HepG2 (cell line): ENCODE results near the gene ACAP1. TPM values are rescaled to one million over a fixed set of nuclear protein-coding genes. Genes with fewer than 3 reads are reported as not detected.

ENCODE experiments used
- ATAD3A ChIP-seq: sonication (generic); formaldehyde crosslinking; IDR thresholded peaks from 2 replicates; pipeline ENCODE4 v1.4.0; 2020; ENCODE audit warnings: missing genetic modification reagents
- BHLHE40 ChIP-seq: IDR thresholded peaks from 2 replicates; pipeline ENCODE4 v1.6.1; 2011; ENCODE audit warnings: low read length, improper control_type of control experiment
- ERF ChIP-seq: IDR thresholded peaks from 2 replicates; pipeline ENCODE4 v1.6.1; 2018; ENCODE audit warnings: missing biosample characterization, missing genetic modification reagents
- HMGXB4 ChIP-seq, 2 experiments: sonication (generic) in 1 of 2; formaldehyde crosslinking in 1 of 2; IDR thresholded peaks; 2 replicates each; pipeline versions ENCODE4 v1.4.0 to v1.6.1; 2018 to 2020; ENCODE audit warnings: missing genetic modification reagents in 2 of 2, borderline replicate concordance in 1 of 2, low read depth in 1 of 2, mild to moderate bottlenecking in 1 of 2, missing biosample characterization in 1 of 2
- HNF4G ChIP-seq, 2 experiments: sonication (generic) in 1 of 2; formaldehyde crosslinking in 1 of 2; IDR thresholded peaks; 2 replicates each; pipeline versions ENCODE4 v1.4.0 to v1.6.1; 2011 to 2020; ENCODE audit warnings: borderline replicate concordance in 2 of 2, low read depth in 2 of 2, mild to moderate bottlenecking in 2 of 2, low read length in 1 of 2, missing genetic modification reagents in 1 of 2, moderate library complexity in 1 of 2
- MTERF4 ChIP-seq: sonication (generic); formaldehyde crosslinking; IDR thresholded peaks from 2 replicates; pipeline ENCODE4 v1.8.0; 2023; ENCODE audit warnings: mild to moderate bottlenecking, missing genetic modification reagents
- ZNF589 ChIP-seq: sonication (generic); formaldehyde crosslinking; conservative IDR thresholded peaks from 2 replicates; pipeline ENCODE4 v1.8.0; 2022; ENCODE audit warnings: mild to moderate bottlenecking, moderate library complexity, missing genetic modification reagents
- ZNF776 ChIP-seq: sonication (generic); formaldehyde crosslinking; IDR thresholded peaks from 2 replicates; pipeline ENCODE4 v1.4.0; 2020; ENCODE audit warnings: mild to moderate bottlenecking, missing genetic modification reagents
- polyA plus RNA-seq, 8 experiments: library from polyadenylated mRNA; depleted of rRNA in 3 of 8; stranded (reverse) in 7 of 8; unstranded in 1 of 8; fragments of >200 nt; fragmentation: Illumina TruSeq in 4 of 8; extraction: Trizol in 4 of 8; gene quantifications; 2 replicates each; pipeline versions ENCODE4 v1.2.1 to v1.2.3, GENCODE V29; 2011 to 2016; ENCODE audit warnings: low read depth in 4 of 8, missing spikeins in 1 of 8, mixed read lengths in 1 of 8; ENCODE audit not compliant: insufficient read depth in 1 of 8
- total RNA-seq, 5 experiments: library from RNA; depleted of rRNA; stranded (reverse); fragments of >200 nt; fragmentation: Illumina TruSeq; extraction: Trizol; gene quantifications; 2 replicates each; pipeline ENCODE4 v1.2.3, GENCODE V29; 2016; ENCODE audit warnings: low read depth in 1 of 5
- TF ChIP-seq, protein P1 (sequence below): sonication (generic); formaldehyde crosslinking; IDR thresholded peaks from 2 replicates; pipeline ENCODE4 v1.5.1; 2020; ENCODE audit warnings: mild to moderate bottlenecking, missing genetic modification reagents, moderate library complexity

Gene ACAP1
- total and polyA plus RNA-seq, 2 of the 13 experiments (the other 11 are each of a cell fraction or from before 2014, with no cell fraction given) = 1.3 to 2.5 TPM

- TF ChIP-seq, protein P1, sequence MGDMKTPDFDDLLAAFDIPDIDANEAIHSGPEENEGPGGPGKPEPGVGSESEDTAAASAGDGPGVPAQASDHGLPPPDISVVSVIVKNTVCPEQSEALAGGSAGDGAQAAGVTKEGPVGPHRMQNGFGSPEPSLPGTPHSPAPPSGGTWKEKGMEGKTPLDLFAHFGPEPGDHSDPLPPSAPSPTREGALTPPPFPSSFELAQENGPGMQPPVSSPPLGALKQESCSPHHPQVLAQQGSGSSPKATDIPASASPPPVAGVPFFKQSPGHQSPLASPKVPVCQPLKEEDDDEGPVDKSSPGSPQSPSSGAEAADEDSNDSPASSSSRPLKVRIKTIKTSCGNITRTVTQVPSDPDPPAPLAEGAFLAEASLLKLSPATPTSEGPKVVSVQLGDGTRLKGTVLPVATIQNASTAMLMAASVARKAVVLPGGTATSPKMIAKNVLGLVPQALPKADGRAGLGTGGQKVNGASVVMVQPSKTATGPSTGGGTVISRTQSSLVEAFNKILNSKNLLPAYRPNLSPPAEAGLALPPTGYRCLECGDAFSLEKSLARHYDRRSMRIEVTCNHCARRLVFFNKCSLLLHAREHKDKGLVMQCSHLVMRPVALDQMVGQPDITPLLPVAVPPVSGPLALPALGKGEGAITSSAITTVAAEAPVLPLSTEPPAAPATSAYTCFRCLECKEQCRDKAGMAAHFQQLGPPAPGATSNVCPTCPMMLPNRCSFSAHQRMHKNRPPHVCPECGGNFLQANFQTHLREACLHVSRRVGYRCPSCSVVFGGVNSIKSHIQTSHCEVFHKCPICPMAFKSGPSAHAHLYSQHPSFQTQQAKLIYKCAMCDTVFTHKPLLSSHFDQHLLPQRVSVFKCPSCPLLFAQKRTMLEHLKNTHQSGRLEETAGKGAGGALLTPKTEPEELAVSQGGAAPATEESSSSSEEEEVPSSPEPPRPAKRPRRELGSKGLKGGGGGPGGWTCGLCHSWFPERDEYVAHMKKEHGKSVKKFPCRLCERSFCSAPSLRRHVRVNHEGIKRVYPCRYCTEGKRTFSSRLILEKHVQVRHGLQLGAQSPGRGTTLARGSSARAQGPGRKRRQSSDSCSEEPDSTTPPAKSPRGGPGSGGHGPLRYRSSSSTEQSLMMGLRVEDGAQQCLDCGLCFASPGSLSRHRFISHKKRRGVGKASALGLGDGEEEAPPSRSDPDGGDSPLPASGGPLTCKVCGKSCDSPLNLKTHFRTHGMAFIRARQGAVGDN (CRISPR knock-in tag) = peak; percentile 16
- TF ChIP-seq ZNF776 (0 out of 2 replicates have a peak, but pooled peaks have one; percentile 44), HNF4G (IDR thresholded peaks at IDR 0.05; ENCODE audit: borderline replicate concordance, low read depth, low read length) (no peak), HNF4G (CRISPR knock-in tag; IDR thresholded peaks at IDR 0.05; ENCODE audit: borderline replicate concordance, low read depth) (no peak), BHLHE40 (no peak), ERF (CRISPR knock-in tag) (no peak), HMGXB4 (CRISPR knock-in tag; IDR thresholded peaks at IDR 0.05; ENCODE audit: borderline replicate concordance in 1 of 2, low read depth in 1 of 2) (0 out of 4 replicates have a peak, but pooled peaks of 1 of the 2 experiments have one; percentile 13), MTERF4 (CRISPR knock-in tag) (0 out of 2 replicates have a peak, but pooled peaks have one; percentile 7), ZNF589 (CRISPR knock-in tag) (0 out of 2 replicates have a peak, but pooled peaks have one; percentile 7), ATAD3A (CRISPR knock-in tag) (no peak)
Measured at GRCh38 chr17:7315570-7316235, 20.6 kb upstream of the ACAP1 start (continued).
